NAMALWA (cell line): ENCODE results near the gene SLC4A11.
"Not testable (repeated sequence)": the region's sequence is repeated elsewhere in the genome, so short reads cannot be mapped to it uniquely, and the experiment has no call there.

Experiments used
- DNase-seq: peaks from one replicate; pipeline ENCODE4 v3.0.0-alpha.2; 2015; ENCODE audit warnings: low spot score

The SLC4A11 gene

DNA sequence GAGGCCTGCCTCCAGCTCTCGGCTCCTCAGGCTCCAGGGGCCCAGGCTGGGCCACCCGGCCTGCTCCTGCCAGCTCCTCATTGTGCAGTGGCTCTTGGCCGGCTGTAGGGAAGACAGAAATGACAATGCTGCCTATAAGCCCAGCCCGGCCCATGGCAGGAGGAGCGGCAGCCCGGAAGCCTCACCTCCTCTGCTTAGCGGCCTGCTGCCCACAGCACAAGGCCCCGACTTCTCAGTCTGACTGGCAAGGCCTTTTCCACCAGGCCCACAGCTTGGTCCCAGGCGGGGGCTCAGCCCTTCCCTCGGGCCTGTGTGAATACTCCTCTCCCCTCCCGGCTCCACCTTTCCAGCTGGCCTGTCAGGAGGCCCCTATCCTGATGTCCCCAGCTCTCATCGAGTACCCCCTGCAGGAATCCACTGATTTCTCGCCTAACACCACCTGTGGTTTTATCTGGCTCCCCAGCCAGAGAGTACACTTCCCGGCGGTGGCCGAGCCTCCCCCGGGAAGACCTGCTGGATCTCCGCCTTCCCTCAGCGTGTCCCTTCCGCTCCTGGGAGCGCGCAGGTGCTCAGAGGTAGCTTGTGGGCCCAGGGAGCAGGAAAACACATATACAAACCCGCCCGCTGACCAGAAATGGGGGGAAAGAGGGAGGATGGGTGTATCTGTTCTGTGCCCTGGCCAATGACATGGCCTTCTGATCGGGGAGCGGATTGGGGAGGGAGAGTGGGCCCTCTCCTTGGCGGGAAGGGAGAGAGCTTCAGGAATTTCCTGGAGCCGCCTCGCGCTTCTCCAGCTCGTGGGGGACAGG lies 35.5 kb downstream of the SLC4A11 start:
- DNase-seq = no peak

DNA sequence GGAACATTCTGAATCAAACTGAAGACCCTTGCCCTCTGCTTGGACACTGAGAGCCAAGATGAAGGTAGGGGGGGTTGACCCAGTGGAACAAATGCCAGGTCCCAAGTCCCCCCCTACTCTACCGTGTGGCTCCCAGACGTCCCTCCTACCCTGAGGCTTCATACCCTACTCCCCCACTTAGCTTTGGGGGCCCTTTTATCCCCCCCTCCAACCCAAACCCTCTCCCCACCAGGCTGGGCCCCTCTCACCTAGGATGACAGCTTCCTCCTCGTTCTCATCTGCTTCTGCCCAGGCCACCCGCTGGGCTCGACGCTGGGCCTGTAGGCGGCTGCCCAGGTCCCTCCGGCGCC lies 36.0 kb downstream of the SLC4A11 start:
- DNase-seq = no peak

DNA sequence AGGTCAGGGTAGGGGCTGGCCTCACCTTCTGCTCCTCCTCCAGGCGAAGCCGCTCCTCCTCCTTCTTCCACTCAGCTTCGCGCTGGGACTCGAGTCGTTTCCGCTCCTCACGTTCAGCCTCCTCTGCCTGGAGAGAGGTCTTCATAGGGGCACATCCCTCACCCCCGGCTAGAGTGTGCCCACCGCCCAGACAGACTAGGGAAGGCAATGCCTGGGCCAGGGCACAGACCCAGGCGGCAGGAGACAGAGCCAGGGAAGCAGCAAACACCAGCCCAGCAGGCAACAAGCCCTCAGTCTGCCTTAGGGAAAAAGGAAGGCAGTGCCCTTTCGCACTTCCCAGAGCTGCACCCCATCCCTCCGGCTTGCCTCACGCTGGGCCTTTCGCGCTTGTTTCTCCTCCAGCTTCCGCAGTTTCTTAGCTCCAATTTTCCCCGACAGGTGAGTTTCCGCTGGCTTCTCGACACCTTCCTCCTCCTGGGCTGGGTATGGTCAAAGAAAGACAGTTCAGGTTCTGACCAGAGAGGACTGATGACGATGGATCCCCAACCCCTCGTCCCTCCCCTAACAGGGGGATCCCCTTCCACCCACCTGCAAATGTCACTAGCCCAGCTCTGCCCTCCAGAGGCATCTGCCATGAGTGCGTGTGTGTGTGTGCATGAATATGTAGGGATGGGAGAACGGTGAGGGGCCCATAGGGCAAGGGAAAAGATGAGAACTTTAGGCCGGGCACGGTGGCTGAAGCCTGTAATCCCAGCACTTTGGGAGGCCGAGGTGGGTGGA lies 38.8 kb downstream of the SLC4A11 start:
- DNase-seq = no peak

DNA sequence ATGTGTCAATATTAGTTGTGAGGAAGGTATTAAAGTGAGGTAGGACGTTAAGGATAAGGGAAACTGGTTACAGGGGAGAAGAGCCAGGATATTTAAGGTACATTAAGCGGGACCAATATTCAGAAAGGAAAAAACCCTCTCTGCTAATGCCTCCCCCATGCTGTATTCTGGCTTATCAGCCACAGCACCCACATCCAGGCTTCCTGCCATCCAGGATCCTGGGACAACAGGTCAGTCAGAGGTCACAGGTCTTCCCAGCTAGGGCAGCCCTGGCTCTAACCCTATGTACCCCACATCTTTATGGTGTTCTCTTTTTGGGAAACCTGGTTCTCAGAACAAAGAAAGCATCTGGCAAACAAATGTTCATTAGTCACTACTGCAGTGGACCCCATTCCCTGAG lies 39.8 kb downstream of the SLC4A11 start:
- DNase-seq = no peak

DNA sequence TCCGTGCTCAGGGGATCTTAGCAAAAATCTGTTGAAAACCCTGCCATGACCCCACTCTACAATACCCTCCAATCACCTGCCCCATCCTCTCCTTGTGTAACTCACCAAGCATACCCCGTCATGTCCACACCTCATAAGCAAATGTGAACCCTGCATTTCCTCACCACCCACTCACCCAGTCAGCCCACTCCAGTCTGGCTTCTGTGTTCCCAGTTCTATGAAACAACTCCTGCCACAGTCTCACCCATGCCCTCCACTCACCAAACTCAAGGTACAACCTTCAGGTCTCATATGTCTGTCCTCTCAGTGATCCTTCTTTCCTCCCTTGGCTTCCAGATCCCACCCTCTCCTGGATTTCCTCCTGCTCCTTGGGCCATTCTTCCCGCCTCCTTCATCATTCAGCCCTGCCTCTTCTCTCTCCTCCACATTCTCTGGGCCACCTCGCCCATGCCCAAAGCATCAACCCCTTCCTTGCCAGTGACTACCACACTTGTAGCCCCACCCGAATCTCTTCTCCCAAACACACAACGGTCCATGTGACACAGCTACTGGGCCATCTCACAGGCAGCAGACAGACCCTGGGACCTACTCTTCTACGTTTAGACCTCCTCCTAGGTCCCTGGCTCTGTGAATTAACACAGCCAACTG lies 43.3 kb downstream of the SLC4A11 start:
- DNase-seq = no peak

DNA sequence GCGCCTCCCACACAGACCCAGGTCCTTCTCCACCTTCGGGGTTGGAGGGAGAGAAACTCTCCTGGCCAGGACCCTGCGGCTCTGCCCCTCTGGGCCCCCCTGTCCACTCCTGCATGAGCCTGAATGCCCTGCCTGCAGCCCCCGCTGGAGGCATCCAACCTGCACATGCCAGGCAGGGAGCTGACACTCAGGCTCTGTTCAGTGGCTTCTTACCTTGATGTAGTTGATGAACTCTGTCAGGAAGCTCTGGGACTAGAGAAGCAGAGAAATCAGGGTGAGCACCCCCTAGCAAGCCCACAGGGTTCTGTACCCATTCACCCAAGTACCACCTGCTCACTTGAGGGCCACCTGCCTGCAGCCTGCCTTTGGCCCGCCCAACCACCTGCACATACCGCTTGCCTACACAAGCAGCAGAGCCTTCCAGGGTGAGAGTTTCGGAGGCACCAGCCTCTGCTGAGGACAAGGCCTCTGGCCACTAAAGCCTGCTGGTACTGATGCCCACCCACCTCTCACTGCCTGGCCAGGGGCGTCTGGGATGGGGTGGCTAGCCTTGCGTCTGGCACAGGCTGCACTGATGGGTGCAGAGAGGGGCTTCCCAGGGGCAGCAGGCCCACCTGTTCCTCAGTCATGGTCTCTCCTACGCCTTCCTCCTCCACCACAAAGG lies 44.2 kb downstream of the SLC4A11 start:
- no peak for DNase-seq

DNA sequence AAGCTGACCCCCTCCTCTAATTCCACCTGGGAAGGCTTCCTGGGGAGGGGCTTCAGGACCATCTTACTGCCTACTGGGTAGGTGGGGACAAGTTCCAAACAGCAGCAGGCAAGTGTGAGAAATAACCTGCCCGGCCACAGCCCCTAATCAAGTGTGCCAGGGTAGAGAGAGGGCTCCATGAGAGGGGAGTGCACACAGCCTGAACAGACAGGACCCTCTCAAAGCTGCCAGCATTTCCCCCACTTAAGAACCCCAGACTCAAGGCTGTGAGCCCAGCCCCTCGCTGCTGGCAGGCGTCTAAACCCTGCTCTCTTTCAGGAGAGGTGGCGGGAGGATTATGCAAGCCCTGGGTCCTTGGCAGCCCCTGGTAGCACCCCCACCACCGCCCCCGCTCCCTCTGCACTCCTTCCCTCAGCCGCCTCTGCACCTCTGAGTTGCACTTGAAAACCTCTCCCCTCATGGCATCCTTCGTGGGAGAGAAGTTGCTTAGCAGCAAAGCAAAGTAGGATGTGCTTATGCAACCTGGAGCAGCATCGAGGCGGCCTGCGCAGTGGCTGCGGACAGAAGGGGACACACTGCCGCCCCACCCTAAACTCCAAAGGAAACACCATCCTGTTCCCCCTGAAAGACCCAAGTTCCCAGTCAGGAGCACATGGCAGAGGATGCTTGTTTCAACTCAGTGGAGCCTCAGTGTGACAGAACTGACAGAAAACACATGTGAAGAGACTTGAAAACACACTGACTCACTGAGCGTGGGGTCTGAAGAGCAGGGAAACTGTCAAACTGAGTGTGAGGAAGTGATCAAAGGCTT lies 45.0 kb downstream of the SLC4A11 start:
- DNase-seq = no peak

DNA sequence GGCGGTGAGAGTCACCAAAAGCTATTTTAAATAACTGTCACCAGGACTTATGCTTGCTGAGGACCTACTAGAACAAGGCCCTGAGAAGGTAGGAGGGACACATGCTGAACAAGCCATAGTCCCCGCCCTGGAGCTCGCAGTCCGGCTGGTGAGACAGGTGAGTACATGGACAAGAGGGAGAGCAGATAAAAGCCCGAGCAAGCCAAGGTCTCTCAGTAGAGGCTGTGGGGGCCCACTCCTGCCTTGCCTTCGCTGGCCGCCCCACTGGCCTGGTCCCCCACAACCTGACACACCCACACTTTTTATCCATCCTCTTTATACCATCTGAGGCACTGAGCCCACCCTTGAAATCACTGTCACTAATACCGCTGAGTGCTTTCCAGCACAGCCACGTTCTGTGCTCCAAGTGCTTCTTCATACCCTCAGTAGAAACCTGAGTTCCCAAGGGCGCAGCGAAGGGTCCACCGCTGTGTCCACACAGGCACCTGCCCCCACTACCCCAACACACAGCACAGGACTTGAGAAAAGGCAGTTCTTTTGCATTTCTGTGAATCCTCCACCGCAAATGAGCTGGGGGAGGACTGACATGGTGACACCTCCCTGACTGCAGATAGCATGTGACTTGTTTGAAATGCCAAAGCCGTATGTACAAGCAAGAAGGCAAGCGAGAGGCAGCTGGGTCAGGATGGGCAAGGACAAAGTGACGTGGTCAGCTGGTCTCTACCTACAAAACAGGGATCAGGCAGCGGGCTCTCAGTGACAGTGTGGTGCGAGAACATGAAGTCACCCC lies 46.6 kb downstream of the SLC4A11 start:
- no peak for DNase-seq

DNA sequence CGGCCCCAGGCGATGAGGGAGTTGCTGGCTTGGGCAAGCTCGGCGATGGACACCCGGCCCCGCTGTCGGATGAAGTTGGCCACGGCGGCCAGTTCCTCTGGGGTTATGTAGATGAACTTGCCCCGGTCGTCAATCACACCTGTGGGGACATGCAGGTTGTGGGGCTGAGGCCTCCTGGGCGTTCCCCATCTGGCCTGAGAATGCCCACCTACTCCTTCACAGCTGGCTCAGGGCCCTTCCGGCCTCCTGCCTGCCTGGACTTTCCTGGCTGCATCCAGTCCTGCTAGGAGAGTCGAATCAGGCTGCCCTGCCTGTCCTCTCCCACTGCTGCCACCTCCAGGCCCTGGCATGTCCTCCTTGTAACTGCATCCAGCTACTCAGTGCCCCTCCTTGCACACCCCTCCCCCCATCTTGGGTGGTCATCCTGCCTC lies 48.3 kb downstream of the SLC4A11 start:
- no peak for DNase-seq

DNA sequence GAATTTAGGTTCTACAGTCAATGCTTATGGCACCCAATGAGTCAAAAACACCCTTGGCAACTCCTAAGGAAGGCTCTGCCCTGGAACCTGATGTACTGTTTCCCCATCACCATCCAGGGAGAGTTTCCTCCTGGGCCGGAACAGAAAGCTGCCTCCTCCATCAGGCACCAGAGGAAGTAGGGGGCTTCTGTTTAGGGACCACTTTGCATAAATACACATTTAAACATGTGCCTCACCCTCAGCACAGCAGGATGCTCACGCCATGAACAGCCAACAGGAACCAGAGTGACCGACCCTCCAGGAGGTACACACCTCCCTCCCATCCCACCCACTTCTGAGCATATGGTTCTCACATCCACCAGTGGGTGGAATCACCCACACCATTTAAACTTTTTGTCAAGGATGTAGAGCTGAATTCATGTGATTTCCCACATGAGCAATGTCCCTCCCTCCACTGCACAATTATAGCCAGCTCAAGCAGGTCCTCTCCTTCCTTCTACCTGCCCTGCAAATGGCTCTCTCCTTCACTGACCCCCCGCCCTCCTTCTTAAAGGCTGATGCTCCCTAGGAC lies 49.3 kb downstream of the SLC4A11 start:
- no peak for DNase-seq

DNA sequence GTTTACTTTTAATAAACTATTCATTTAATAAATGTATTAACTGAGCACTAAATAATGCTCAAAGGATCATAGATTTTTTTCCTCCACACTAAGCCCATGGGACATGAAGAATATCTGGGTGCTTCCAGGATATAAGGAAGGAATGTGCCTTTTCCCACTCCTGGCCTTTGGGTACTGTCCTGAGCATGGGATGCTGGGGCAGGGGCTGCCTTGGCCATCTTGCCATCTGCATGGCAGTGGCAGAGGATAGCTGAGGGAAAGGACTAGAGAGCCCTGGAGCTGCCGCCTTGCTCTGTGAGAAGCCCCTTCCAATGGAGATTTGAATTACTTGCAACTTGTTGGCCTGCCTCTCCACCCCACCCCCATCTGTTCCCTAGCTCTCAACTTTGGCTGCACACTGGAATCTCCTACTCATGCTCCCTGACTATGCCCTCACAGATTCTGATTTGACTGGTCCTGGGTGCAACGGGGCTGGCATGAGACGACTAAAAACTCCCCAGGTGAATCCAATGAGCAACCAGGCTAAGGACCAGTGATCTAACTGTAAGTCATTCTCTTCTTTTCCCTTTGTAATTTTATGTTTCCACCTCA lies 50.1 kb downstream of the SLC4A11 start:
- no peak for DNase-seq

DNA sequence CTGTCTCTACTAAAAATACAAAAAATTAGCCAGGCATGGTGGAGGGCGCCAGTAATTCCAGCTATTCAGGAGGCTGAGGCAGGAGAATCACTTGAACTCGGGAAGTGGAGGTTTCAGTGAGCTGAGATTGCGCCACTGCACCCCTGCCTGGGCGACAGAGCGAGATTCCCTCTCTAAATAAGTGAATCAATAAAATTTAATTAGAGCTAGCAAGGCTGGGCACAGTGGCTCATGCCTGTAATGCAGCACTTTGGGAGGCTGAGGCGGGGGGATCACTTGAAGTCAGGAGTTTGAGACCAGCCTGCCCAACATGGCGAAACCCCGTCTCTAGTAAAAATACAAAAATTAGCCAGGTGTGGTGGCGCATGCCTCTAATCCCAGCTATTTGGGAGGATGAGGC lies 51.1 kb downstream of the SLC4A11 start:
- not testable (repeated sequence) for DNase-seq

DNA sequence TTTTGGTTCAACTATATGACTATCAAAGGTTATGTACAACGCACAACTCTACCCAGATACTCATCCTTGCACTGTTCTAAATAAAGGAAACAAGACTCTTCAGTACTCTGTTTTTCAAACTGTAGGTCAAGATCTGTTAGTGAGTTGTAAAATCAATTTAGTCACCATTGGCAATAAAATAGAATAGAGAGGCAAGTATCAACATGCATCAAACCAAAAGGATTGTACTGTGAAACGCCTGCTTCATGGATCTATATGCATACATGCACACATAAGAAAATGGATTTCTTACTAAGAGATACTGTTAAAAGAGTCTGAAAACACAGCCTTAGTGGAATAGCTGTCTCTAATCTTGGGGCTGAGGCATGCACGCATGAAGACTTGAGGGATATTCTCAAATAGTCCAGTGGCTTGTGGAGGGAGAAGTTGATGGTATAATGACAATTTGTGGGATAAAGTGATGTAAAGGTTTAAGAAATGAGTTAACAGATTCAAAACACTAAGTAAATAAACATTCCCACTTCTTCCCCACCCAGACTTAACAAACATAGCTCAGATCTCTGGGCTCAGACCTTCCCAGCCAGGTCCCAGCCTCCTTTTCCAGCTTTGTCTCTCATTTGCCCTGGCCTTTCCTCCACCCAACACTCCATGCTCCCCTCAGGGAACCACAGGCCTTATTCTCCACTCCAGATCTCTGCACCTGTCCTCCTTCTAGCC lies 54.9 kb downstream of the SLC4A11 start:
- no peak for DNase-seq

DNA sequence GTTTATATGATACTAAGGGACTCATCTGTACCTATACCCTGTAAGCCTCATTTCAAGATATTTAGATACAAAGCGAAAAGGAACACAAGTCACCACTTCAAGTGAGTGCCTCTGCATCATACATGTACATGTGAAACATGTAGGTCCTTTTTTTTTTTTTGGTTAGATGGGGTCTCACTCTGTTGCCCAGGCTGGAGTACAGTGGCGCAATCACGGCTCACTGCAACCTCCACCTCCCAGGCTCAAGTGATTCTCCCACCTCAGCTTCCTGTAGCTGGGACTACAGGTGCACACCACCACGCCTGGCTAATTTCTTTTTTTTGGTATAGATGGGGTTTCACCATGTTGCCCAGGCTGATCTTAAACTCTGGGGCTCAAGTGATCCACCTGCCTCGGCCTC lies 56.6 kb downstream of the SLC4A11 start:
- not testable (repeated sequence) for DNase-seq

DNA sequence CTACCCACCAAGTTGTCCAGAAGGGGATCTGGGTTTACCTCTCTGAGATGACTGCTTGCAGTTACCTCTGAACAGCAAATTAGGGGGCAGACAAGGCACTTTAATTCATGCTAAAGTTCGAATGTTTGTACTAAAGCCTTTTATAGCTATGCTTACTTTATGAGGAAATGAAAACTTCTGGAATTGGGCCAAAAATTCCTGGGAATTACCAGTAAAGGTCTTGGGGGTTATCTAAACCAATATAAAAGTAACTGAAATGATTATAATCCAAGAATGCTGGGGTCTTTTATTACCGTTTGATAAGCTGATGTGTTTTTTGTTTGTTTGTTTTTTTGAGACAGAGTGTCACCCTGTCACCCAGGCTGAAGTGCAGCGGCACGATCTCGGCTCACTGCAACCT lies 57.7 kb downstream of the SLC4A11 start:
- no peak for DNase-seq

DNA sequence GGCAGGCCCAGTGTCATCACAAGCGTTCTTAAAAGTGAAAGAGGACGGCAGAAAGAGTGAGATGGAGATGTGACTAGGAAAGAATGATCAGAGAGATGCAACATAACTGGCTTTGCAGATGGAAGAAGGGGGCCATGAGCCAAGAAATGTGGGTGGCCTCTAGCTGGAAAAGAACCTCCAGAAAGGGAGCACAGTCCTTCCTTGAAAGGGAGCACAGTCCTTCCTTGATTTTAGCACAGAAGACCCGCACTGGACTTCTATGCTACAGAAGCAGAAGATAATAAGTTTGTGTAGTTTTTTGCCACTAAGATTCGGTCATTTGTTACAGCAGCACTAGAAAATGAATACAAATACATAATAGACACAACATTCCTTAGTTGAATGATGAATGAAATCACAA lies 58.7 kb downstream of the SLC4A11 start:
- DNase-seq = no peak

DNA sequence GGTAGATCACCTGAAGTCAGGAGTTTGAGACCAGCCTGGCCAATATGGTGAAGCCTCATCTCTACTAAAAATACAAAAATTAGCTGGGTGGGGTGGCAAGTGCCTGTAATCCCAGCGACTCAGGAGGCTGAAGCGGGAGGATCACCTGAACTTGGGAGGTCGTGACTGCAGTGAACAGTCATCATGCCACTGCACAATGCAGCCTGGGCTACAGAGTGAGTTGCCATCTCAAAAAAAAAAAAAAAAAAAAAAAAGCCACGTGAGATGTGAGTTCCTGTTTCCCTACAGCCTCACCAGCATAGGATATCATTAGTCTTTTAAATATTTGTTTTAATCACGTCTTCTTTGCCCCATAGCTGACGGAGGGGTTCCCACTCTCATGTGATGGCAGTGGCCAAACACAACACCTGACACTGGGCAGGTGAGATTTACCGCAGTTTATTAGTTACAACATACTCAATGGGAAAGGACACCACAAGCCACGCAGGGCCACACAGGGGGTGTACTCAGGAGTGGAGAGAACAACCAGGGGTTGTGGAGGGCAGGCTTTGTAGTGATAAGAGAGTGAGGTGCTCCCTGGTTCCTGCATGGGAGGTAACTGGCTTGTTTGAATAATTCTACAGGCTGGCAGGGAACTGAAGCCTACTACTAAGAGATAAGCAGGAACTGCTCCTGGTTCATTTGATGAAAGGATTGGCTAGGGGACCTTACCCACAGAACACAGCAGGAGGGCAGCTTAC lies 61.1 kb downstream of the SLC4A11 start:
- DNase-seq = no peak
